HepG2 (cell line): ENCODE measurements around the gene VPS37D. TPM values are rescaled to one million over a fixed set of nuclear protein-coding genes. Genes with fewer than 3 reads are reported as not detected.
A peak's percentile ranks its signal among the peaks of the same experiment; 100 is the strongest.

Experiments used
- AHR ChIP-seq: IDR thresholded peaks from 2 replicates; pipeline ENCODE4 v1.6.1; 2018; ENCODE audit warnings: missing genetic modification reagents, missing compliant biosample characterization
- ARNT2 ChIP-seq: sonication (generic); formaldehyde crosslinking; IDR thresholded peaks from 2 replicates; pipeline ENCODE4 v1.8.0; 2022; ENCODE audit warnings: mild to moderate bottlenecking, low read depth, missing genetic modification reagents, moderate library complexity
- PATZ1 ChIP-seq: sonication (generic); formaldehyde crosslinking; IDR thresholded peaks from 2 replicates; pipeline ENCODE4 v1.4.0; 2020; ENCODE audit warnings: missing genetic modification reagents
- SALL2 ChIP-seq: sonication (generic); formaldehyde crosslinking; IDR thresholded peaks from 2 replicates; pipeline ENCODE4 v1.8.1; 2023; ENCODE audit warnings: mild to moderate bottlenecking, missing genetic modification reagents, inconsistent platforms
- ZFY ChIP-seq: sonication (generic); formaldehyde crosslinking; IDR thresholded peaks from 2 replicates; pipeline ENCODE4 v1.4.0; 2020; ENCODE audit warnings: missing genetic modification reagents
- ZNF367 ChIP-seq: sonication (generic); formaldehyde crosslinking; IDR thresholded peaks from 2 replicates; pipeline ENCODE4 v1.4.0; 2020; ENCODE audit warnings: missing genetic modification reagents, borderline replicate concordance
- ZNF501 ChIP-seq: sonication (generic); formaldehyde crosslinking; IDR thresholded peaks from 2 replicates; pipeline ENCODE4 v1.5.1; 2020; ENCODE audit warnings: mild to moderate bottlenecking, moderate library complexity, missing genetic modification reagents
- ZNF609 ChIP-seq: sonication (generic); formaldehyde crosslinking; IDR thresholded peaks from 2 replicates; pipeline ENCODE4 v1.4.0; 2020; ENCODE audit warnings: mild to moderate bottlenecking, missing genetic modification reagents, borderline replicate concordance
- ZNF614 ChIP-seq: IDR thresholded peaks from 2 replicates; pipeline ENCODE4 v1.6.1; 2018; ENCODE audit warnings: missing biosample characterization, missing genetic modification reagents, inconsistent platforms, borderline replicate concordance
- polyA plus RNA-seq, 8 experiments: library from polyadenylated mRNA; depleted of rRNA in 3 of 8; stranded (reverse) in 7 of 8; unstranded in 1 of 8; fragments of >200 nt; fragmentation: Illumina TruSeq in 4 of 8; extraction: Trizol in 4 of 8; gene quantifications; 2 replicates each; pipeline versions ENCODE4 v1.2.1 to v1.2.3, GENCODE V29; 2011 to 2016; ENCODE audit warnings: low read depth in 4 of 8, missing spikeins in 1 of 8, mixed read lengths in 1 of 8; ENCODE audit not compliant: insufficient read depth in 1 of 8
- total RNA-seq, 5 experiments: library from RNA; depleted of rRNA; stranded (reverse); fragments of >200 nt; fragmentation: Illumina TruSeq; extraction: Trizol; gene quantifications; 2 replicates each; pipeline ENCODE4 v1.2.3, GENCODE V29; 2016; ENCODE audit warnings: low read depth in 1 of 5
- TF ChIP-seq, protein P1 (sequence below): IDR thresholded peaks from 2 replicates; pipeline ENCODE4 v1.6.1; 2012; ENCODE audit warnings: inconsistent platforms
- TF ChIP-seq, protein P2 (sequence below): IDR thresholded peaks from 2 replicates; pipeline ENCODE4 v1.4.0; 2020; ENCODE audit warnings: mild to moderate bottlenecking, missing genetic modification reagents
- TF ChIP-seq, protein P3 (sequence below): sonication (generic); formaldehyde crosslinking; IDR thresholded peaks from 2 replicates; pipeline ENCODE4 v1.4.0; 2020; ENCODE audit warnings: missing genetic modification reagents

The VPS37D gene
- total and polyA plus RNA-seq, 2 of the 13 experiments (the other 11 are each of a cell fraction or from before 2014, with no cell fraction given), result 3.8 to 6.3 TPM

GRCh38 chr7:73718905-73719805, 51.5 kb downstream of the VPS37D start, which contains the start of gene STX1A (continued):
- TF ChIP-seq ZNF609 (CRISPR knock-in tag) (no peak), ZFY (peak; percentile 68), PATZ1 (CRISPR knock-in tag) (peak; percentile 18; the same call in 1 of the 2 replicates), SALL2 (CRISPR knock-in tag) (peak; percentile 37; the same call in 1 of the 2 replicates), ZNF367 (CRISPR knock-in tag) (no peak), AHR (CRISPR knock-in tag) (no peak), ARNT2 (CRISPR knock-in tag) (0 out of 2 replicates have a peak, but pooled peaks have one; percentile 26), ZNF614 (no peak), ZNF501 (CRISPR knock-in tag) (0 out of 2 replicates have a peak, but pooled peaks have one; percentile 31)
- TF ChIP-seq, protein P1, sequence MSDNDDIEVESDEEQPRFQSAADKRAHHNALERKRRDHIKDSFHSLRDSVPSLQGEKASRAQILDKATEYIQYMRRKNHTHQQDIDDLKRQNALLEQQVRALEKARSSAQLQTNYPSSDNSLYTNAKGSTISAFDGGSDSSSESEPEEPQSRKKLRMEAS, result peak; percentile 62
- TF ChIP-seq, protein P2, sequence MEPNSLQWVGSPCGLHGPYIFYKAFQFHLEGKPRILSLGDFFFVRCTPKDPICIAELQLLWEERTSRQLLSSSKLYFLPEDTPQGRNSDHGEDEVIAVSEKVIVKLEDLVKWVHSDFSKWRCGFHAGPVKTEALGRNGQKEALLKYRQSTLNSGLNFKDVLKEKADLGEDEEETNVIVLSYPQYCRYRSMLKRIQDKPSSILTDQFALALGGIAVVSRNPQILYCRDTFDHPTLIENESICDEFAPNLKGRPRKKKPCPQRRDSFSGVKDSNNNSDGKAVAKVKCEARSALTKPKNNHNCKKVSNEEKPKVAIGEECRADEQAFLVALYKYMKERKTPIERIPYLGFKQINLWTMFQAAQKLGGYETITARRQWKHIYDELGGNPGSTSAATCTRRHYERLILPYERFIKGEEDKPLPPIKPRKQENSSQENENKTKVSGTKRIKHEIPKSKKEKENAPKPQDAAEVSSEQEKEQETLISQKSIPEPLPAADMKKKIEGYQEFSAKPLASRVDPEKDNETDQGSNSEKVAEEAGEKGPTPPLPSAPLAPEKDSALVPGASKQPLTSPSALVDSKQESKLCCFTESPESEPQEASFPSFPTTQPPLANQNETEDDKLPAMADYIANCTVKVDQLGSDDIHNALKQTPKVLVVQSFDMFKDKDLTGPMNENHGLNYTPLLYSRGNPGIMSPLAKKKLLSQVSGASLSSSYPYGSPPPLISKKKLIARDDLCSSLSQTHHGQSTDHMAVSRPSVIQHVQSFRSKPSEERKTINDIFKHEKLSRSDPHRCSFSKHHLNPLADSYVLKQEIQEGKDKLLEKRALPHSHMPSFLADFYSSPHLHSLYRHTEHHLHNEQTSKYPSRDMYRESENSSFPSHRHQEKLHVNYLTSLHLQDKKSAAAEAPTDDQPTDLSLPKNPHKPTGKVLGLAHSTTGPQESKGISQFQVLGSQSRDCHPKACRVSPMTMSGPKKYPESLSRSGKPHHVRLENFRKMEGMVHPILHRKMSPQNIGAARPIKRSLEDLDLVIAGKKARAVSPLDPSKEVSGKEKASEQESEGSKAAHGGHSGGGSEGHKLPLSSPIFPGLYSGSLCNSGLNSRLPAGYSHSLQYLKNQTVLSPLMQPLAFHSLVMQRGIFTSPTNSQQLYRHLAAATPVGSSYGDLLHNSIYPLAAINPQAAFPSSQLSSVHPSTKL (CRISPR knock-in tag), result 0 out of 2 replicates have a peak, but pooled peaks have one; percentile 9
- TF ChIP-seq, protein P3, sequence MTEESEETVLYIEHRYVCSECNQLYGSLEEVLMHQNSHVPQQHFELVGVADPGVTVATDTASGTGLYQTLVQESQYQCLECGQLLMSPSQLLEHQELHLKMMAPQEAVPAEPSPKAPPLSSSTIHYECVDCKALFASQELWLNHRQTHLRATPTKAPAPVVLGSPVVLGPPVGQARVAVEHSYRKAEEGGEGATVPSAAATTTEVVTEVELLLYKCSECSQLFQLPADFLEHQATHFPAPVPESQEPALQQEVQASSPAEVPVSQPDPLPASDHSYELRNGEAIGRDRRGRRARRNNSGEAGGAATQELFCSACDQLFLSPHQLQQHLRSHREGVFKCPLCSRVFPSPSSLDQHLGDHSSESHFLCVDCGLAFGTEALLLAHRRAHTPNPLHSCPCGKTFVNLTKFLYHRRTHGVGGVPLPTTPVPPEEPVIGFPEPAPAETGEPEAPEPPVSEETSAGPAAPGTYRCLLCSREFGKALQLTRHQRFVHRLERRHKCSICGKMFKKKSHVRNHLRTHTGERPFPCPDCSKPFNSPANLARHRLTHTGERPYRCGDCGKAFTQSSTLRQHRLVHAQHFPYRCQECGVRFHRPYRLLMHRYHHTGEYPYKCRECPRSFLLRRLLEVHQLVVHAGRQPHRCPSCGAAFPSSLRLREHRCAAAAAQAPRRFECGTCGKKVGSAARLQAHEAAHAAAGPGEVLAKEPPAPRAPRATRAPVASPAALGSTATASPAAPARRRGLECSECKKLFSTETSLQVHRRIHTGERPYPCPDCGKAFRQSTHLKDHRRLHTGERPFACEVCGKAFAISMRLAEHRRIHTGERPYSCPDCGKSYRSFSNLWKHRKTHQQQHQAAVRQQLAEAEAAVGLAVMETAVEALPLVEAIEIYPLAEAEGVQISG (CRISPR knock-in tag), result 0 out of 2 replicates have a peak, but pooled peaks have one; percentile 3
